Neural crest cell (in vitro differentiated cells): ENCODE data around the gene ACTA2. TPM values are rescaled to one million over a fixed set of nuclear protein-coding genes. Genes with fewer than 3 reads are reported as not detected.

ENCODE experiments used
- DNase-seq: peaks from one replicate; pipeline ENCODE4 v3.0.0; 2021; ENCODE audit warnings: low read depth, mixed read lengths, low spot score
- H3K27ac Mint-ChIP-seq: one replicate; pipeline ENCODE4 v1.8.0; 2021; ENCODE audit warnings: mild to moderate bottlenecking, mixed read lengths; ENCODE audit not compliant: unreplicated experiment
- H3K27me3 Mint-ChIP-seq: 2 replicates; pipeline ENCODE4 v1.8.0; 2021; ENCODE audit warnings: low read depth, mild to moderate bottlenecking, mixed read lengths
- H3K36me3 Mint-ChIP-seq: 2 replicates; pipeline ENCODE4 v1.8.0; 2021; ENCODE audit warnings: low read depth, mild to moderate bottlenecking, mixed read lengths
- H3K4me1 Mint-ChIP-seq: 2 replicates; pipeline ENCODE4 v1.8.0; 2021; ENCODE audit warnings: mixed read lengths
- H3K4me3 Mint-ChIP-seq: one replicate; pipeline ENCODE4 v1.8.0; 2021; ENCODE audit warnings: mild to moderate bottlenecking, mixed read lengths
- H3K9me3 Mint-ChIP-seq: 2 replicates; pipeline ENCODE4 v1.8.0; 2021; ENCODE audit warnings: mixed read lengths
- CTCF ChIP-seq: fragments of 200-600 bp; sonication (generic); conservative IDR thresholded peaks from 2 replicates; pipeline ENCODE4 v1.5.0; 2021; ENCODE audit warnings: antibody characterized with exemption, mild to moderate bottlenecking
- total RNA-seq: library from RNA; stranded (reverse); gene quantifications from 2 replicates; pipeline ENCODE4 v1.2.1, GENCODE V29; 2021

ACTA2 gene
- total RNA-seq, 1 donor from 2014 or later: 7.0 TPM

GRCh38 chr10:88892222-88892967 is 60.2 kb downstream of the ACTA2 start:
- Mint-ChIP-seq H3K27ac (no peak overlapping the region), H3K27me3 (no peaks in the 10 kb centered on the region), H3K4me1 (peaks cover 4% of the 10 kb centered on the region), H3K9me3 (no peaks in the 10 kb centered on the region), H3K4me3 (no peak overlapping the region), H3K36me3 (no peaks in the 10 kb centered on the region)
- TF ChIP-seq CTCF: no peak
- no peak for DNase-seq

- Mint-ChIP-seq H3K27ac (no peak overlapping the region), H3K27me3 (no peaks in the 10 kb centered on the region), H3K4me3 (no peak overlapping the region), H3K4me1 (no peaks in the 10 kb centered on the region), H3K36me3 (no peaks in the 10 kb centered on the region), H3K9me3 (no peaks in the 10 kb centered on the region)
- no peak for TF ChIP-seq CTCF
- no peak for DNase-seq
Observed at GRCh38 chr10:88890681-88891381, 61.7 kb downstream of the ACTA2 start.

- Mint-ChIP-seq H3K36me3 (no peaks in the 10 kb centered on the region), H3K9me3 (no peaks in the 10 kb centered on the region), H3K4me1 (no peaks in the 10 kb centered on the region), H3K4me3 (no peak overlapping the region), H3K27ac (no peak overlapping the region), H3K27me3 (no peaks in the 10 kb centered on the region)
- TF ChIP-seq CTCF: no peak
- DNase-seq: no peak
Observed at GRCh38 chr10:88889559-88890337, 62.8 kb downstream of the ACTA2 start.

GRCh38 chr10:88888810-88889445 is 63.6 kb downstream of the ACTA2 start:
- DNase-seq: no peak
- H3K4me3 Mint-ChIP-seq: no peak overlapping the region
- H3K36me3 Mint-ChIP-seq: no peaks in the 10 kb centered on the region
- no peaks in the 10 kb centered on the region for H3K4me1 Mint-ChIP-seq
- no peak for TF ChIP-seq CTCF
- no peaks in the 10 kb centered on the region for H3K27me3 Mint-ChIP-seq
- H3K27ac Mint-ChIP-seq: no peak overlapping the region
- H3K9me3 Mint-ChIP-seq: no peaks in the 10 kb centered on the region

GRCh38 chr10:88886557-88886956 is 66.0 kb downstream of the ACTA2 start:
- no peaks in the 10 kb centered on the region for H3K9me3 Mint-ChIP-seq
- H3K27ac Mint-ChIP-seq: no peak overlapping the region
- H3K4me3 Mint-ChIP-seq: no peak overlapping the region
- no peak for DNase-seq
- no peaks in the 10 kb centered on the region for H3K36me3 Mint-ChIP-seq
- H3K27me3 Mint-ChIP-seq: peaks cover under 1% of the 10 kb centered on the region
- H3K4me1 Mint-ChIP-seq: peaks cover 4% of the 10 kb centered on the region
- no peak for TF ChIP-seq CTCF
